Neuronal stem cell (in vitro differentiated cells): ENCODE data around the gene SLC28A1.
A peak's percentile ranks its signal among the peaks of the same experiment; 100 is the strongest.

Experiments
- DNase-seq: peaks from one replicate; pipeline ENCODE4 v3.0.0-alpha.2; 2013; ENCODE audit warnings: low spot score
- H2AFZ ChIP-seq: one replicate; pipeline ENCODE4 v1.6.1; 2013; ENCODE audit warnings: mild to moderate bottlenecking, low read length, inconsistent platforms
- H2AK5ac ChIP-seq: 2 replicates; pipeline ENCODE4 v1.6.1; 2013; ENCODE audit warnings: low read depth, mild to moderate bottlenecking, inconsistent platforms, low read length, moderate library complexity, mixed read lengths
- H2BK120ac ChIP-seq: 2 replicates; pipeline ENCODE4 v1.6.1; 2013; ENCODE audit warnings: low read depth, mild to moderate bottlenecking, inconsistent platforms, low read length, moderate library complexity, mixed read lengths
- H2BK12ac ChIP-seq: one replicate; pipeline ENCODE4 v1.6.1; 2013; ENCODE audit warnings: low read length, inconsistent platforms
- H2BK15ac ChIP-seq: 2 replicates; pipeline ENCODE4 v1.6.1; 2013; ENCODE audit warnings: mild to moderate bottlenecking, low read length, inconsistent platforms, mixed read lengths
- H2BK5ac ChIP-seq: one replicate; pipeline ENCODE4 v1.6.1; 2013; ENCODE audit warnings: inconsistent platforms, mild to moderate bottlenecking, low read length, moderate library complexity
- H3K14ac ChIP-seq: one replicate; pipeline ENCODE4 v1.6.1; 2013; ENCODE audit warnings: low read length, inconsistent platforms
- H3K18ac ChIP-seq: 2 replicates; pipeline ENCODE4 v1.6.1; 2013; ENCODE audit warnings: low read length, inconsistent platforms
- H3K23ac ChIP-seq: 2 replicates; pipeline ENCODE4 v1.6.1; 2013; ENCODE audit warnings: low read depth, mild to moderate bottlenecking, mixed read lengths, low read length, inconsistent platforms; ENCODE audit not compliant: poor library complexity
- H3K27ac ChIP-seq: replicated peaks from 3 replicates; pipeline ENCODE4 v1.5.1; 2013; ENCODE audit warnings: low read length, inconsistent platforms
- H3K27me3 ChIP-seq, 3 experiments: 2 replicates each; pipeline ENCODE4 v1.6.1; 2013; ENCODE audit warnings: low read length in 3 of 3, mild to moderate bottlenecking in 2 of 3, inconsistent platforms in 1 of 3, low read depth in 1 of 3, mixed read lengths in 1 of 3, moderate library complexity in 1 of 3; ENCODE audit not compliant: control insufficient read depth in 3 of 3, insufficient read depth in 3 of 3
- H3K36me3 ChIP-seq, 2 donors: replicated peaks in 1 of 2; 2 replicates each; pipeline ENCODE4 v1.6.1; 2013; ENCODE audit warnings: low read length in 2 of 2; ENCODE audit not compliant: control insufficient read depth in 2 of 2, insufficient read depth in 2 of 2
- H3K4ac ChIP-seq: 2 replicates; pipeline ENCODE4 v1.6.1; 2013; ENCODE audit warnings: inconsistent platforms, mild to moderate bottlenecking, low read length, moderate library complexity
- H3K4me1 ChIP-seq, 2 donors: 1 replicate in 1 of 2; 2 replicates in 1 of 2; pipeline ENCODE4 v1.6.1; 2013; ENCODE audit warnings: low read length in 2 of 2, low read depth in 1 of 2; ENCODE audit not compliant: control insufficient read depth in 2 of 2, insufficient read depth in 1 of 2
- H3K4me2 ChIP-seq: one replicate; pipeline ENCODE4 v1.6.1; 2013; ENCODE audit warnings: mild to moderate bottlenecking, low read length, inconsistent platforms; ENCODE audit not compliant: insufficient read depth, poor library complexity, severe bottlenecking
- H3K4me3 ChIP-seq, 2 donors: 2 replicates each; pipeline ENCODE4 v1.5.1; 2013; ENCODE audit warnings: low read length in 2 of 2, mild to moderate bottlenecking in 2 of 2, inconsistent platforms in 1 of 2, moderate library complexity in 1 of 2
- H3K79me1 ChIP-seq: one replicate; pipeline ENCODE4 v1.6.1; 2013; ENCODE audit warnings: low read depth, mild to moderate bottlenecking, inconsistent platforms, low read length, moderate library complexity
- H3K9ac ChIP-seq: one replicate; pipeline ENCODE4 v1.6.1; 2013; ENCODE audit warnings: mild to moderate bottlenecking, low read depth, low read length, inconsistent platforms; ENCODE audit not compliant: poor library complexity
- H3K9me3 ChIP-seq, 2 donors: replicated peaks in 1 of 2; 2 replicates each; pipeline versions ENCODE3 to v1.6.1; 2013; ENCODE audit warnings: low read length in 2 of 2, mild to moderate bottlenecking in 2 of 2, inconsistent platforms in 1 of 2, low read depth in 1 of 2, mixed read lengths in 1 of 2, moderate library complexity in 1 of 2; ENCODE audit not compliant: control insufficient read depth in 2 of 2, insufficient read depth in 1 of 2
- H4K8ac ChIP-seq: one replicate; pipeline ENCODE4 v1.6.1; 2013; ENCODE audit warnings: low read depth, mild to moderate bottlenecking, inconsistent platforms, low read length, moderate library complexity
- H4K91ac ChIP-seq: one replicate; pipeline ENCODE4 v1.6.1; 2013; ENCODE audit warnings: low read length, low read depth, mild to moderate bottlenecking, inconsistent platforms; ENCODE audit not compliant: poor library complexity
- WGBS, 2 donors: extraction: QIAGEN DNeasy Blood & Tissue Kit; methylation state at CpG; one replicate each; pipeline ENCODE4 v1.1.7; 2013; ENCODE audit warnings: missing lambda C conversion rate in 2 of 2, mixed read lengths in 1 of 2; ENCODE audit not compliant: insufficient read length in 2 of 2, insufficient replicate concordance in 1 of 2; ENCODE audit errors: extremely low coverage in 2 of 2; 5-methylcytosine and 5-hydroxymethylcytosine counted together

The SLC28A1 gene

DNA sequence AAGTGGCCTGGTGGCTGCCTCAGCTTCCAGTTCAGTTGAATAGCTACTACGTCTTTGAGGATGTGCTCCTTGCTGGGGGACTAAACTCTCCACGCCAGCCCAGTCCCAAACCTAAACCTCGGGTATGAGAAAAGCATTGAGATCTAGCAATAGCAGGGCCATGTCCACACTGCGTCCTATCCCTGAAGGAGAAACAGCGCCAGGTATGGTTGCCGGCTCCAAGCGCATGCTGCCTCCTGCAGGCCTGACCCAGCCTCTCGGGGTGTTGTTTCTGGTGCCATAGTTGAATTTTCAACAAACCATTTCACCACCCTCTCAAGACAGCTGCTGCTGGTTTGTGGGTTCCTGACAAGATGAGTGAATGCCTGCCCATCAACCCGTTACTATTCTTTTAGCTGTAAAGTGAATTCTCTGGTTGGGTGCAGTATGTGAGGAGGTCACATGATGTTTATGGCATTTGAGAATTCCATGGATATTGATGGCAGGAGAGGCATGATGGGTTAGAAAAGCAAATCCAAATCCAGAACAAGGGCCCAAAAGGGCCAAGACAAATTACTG, 13.0 kb upstream of the SLC28A1 start:
- no peak overlapping the region for H2BK12ac ChIP-seq
- WGBS, 2 donors = no CpG with 5 or more reads among the region's 9 CpGs
- H3K14ac ChIP-seq = no peak overlapping the region
- H3K4me2 ChIP-seq = no peak overlapping the region
- no peak overlapping the region for H3K27ac ChIP-seq
- H3K9ac ChIP-seq = no peak overlapping the region
- no peak for DNase-seq
- peaks cover 0 to 3% of the 10 kb centered on the region in 2 donors for H3K4me1 ChIP-seq
- H3K23ac ChIP-seq = no peak overlapping the region
- H4K8ac ChIP-seq = no peak overlapping the region
- H2AFZ ChIP-seq = no peak overlapping the region
- no peak overlapping the region for H2BK5ac ChIP-seq
- no peak overlapping the region for H2BK120ac ChIP-seq
- H3K4ac ChIP-seq = no peak overlapping the region
- H2AK5ac ChIP-seq = no peak overlapping the region
- no peak overlapping the region for H2BK15ac ChIP-seq
- H3K4me3 ChIP-seq = no peak overlapping the region
- H3K36me3 ChIP-seq = no peaks in the 10 kb centered on the region
- H3K9me3 ChIP-seq = no peaks in the 10 kb centered on the region
- H3K18ac ChIP-seq = no peak overlapping the region
- H4K91ac ChIP-seq = no peak overlapping the region
- H3K79me1 ChIP-seq = no peaks in the 10 kb centered on the region
- peaks cover 0 to 5% (median 0%) of the 10 kb centered on the region in 3 experiments for H3K27me3 ChIP-seq

- Histone ChIP-seq H2AK5ac (no peak overlapping the region), H3K4me3 (no peak overlapping the region), H2BK120ac (no peak overlapping the region), H4K91ac (no peak overlapping the region), H3K14ac (no peak overlapping the region), H2BK15ac (no peak overlapping the region), H3K9ac (peak overlapping the region; percentile 67), H3K36me3 (no peaks in the 10 kb centered on the region), H3K4me1 (peaks cover 0 to 3% of the 10 kb centered on the region in 2 donors), H3K79me1 (no peaks in the 10 kb centered on the region), H2BK12ac (no peak overlapping the region), H2BK5ac (no peak overlapping the region), H3K27ac (no peak overlapping the region), H4K8ac (no peak overlapping the region), H3K4ac (no peak overlapping the region), H2AFZ (no peak overlapping the region), H3K9me3 (no peaks in the 10 kb centered on the region), H3K27me3 (peaks cover 0 to 5% (median 0%) of the 10 kb centered on the region in 3 experiments), H3K23ac (peak overlapping the region; percentile 18), H3K4me2 (no peak overlapping the region), H3K18ac (no peak overlapping the region)
- WGBS, 2 donors = no CpG with 5 or more reads among the region's 17 CpGs
- DNase-seq = no peak
These were observed 12.2 kb upstream of the SLC28A1 start for GRCh38 chr15:84872009-84872910.

DNA sequence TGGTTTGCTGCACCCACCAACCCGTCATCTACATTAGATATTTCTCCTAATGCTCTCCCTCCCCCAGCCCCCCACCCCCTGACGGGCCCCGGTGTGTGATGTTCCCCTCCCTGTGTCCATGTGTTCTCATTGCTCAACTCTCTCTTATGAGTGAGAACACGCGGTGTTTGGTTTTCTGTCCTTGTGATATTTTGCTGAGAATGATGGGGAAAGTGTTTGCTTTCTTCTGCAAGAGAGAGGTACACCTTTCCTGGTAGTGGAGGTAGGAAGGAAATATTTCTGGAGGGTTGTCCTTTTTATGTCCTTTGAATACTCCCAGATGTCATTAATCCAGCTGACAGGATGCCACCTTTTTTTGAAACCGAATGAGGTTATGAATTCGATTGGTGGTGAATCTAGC, 10.5 kb upstream of the SLC28A1 start:
- Histone ChIP-seq H4K8ac (no peak overlapping the region), H3K4me1 (peaks cover 2 to 3% of the 10 kb centered on the region in 2 donors), H3K23ac (no peak overlapping the region), H2BK120ac (no peak overlapping the region), H3K27ac (no peak overlapping the region), H3K4me2 (no peak overlapping the region), H2BK15ac (no peak overlapping the region), H2AFZ (no peak overlapping the region), H3K18ac (no peak overlapping the region), H3K4ac (no peak overlapping the region), H3K9me3 (no peaks in the 10 kb centered on the region), H2AK5ac (no peak overlapping the region), H4K91ac (no peak overlapping the region), H3K9ac (no peak overlapping the region), H3K27me3 (peaks cover 0 to 5% (median 0%) of the 10 kb centered on the region in 3 experiments), H3K4me3 (no peak overlapping the region), H2BK5ac (no peak overlapping the region), H3K79me1 (no peaks in the 10 kb centered on the region), H2BK12ac (no peak overlapping the region), H3K36me3 (no peaks in the 10 kb centered on the region), H3K14ac (no peak overlapping the region)
- no CpG with 5 or more reads among the region's 7 CpGs for WGBS, 2 donors
- DNase-seq = no peak

DNA sequence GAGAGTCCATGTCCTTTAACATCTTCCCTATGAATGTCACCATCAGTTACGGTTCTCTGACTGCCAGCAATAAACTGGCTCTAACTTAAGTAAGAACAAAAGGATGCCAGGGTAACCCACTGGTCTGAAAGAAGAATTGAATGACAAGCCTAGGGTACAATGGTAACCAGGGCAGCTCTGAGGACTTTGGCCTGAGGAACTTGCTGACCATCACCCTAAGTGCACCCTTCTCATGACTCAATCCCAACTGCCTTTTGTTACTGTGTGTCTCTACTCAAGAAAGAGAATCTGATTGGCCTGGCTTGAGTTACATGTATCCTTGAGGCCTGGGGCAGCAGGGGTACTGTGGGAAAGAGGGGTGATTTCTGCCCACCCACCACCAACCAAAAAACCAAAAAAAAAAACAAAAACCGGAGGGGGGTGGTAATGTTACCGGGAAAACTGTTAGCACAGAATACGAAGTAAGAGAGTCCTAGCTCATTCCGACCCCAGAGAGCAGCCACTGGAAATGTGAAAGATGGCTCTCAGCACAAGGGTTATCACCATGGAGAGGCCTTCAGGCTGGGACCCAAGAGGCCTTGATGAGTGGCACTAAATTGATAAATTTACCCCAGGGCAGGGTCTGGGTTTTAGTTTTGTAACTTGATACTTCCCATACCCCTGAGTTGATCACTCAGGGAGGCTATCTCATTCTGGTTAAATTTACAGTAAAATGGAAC, 9.3 kb upstream of the SLC28A1 start:
- no peaks in the 10 kb centered on the region for H3K79me1 ChIP-seq
- no peaks in the 10 kb centered on the region for H3K27me3 ChIP-seq
- no peak overlapping the region for H3K4ac ChIP-seq
- no peak overlapping the region for H3K9ac ChIP-seq
- H3K4me2 ChIP-seq = no peak overlapping the region
- H2AK5ac ChIP-seq = no peak overlapping the region
- no peak overlapping the region for H3K4me3 ChIP-seq
- no peaks in the 10 kb centered on the region for H3K9me3 ChIP-seq
- no peak overlapping the region for H3K18ac ChIP-seq
- H3K14ac ChIP-seq = no peak overlapping the region
- peak overlapping the region; percentile 50 for H2AFZ ChIP-seq
- no peak overlapping the region for H4K91ac ChIP-seq
- no CpG with 5 or more reads among the region's 5 CpGs for WGBS, 2 donors
- no peak overlapping the region for H2BK120ac ChIP-seq
- no peak overlapping the region for H2BK15ac ChIP-seq
- H3K36me3 ChIP-seq = no peaks in the 10 kb centered on the region
- no peak overlapping the region for H2BK12ac ChIP-seq
- peaks cover 2 to 3% of the 10 kb centered on the region in 2 donors for H3K4me1 ChIP-seq
- no peak overlapping the region for H4K8ac ChIP-seq
- DNase-seq = no peak
- H3K23ac ChIP-seq = no peak overlapping the region
- H3K27ac ChIP-seq = no peak overlapping the region
- H2BK5ac ChIP-seq = no peak overlapping the region
